H1 (cell line): ENCODE results near the gene COPZ1. TPM values are rescaled to one million over a fixed set of nuclear protein-coding genes. Genes with fewer than 3 reads are reported as not detected.

Experiments used
- CTCF ChIA-PET: fragments of 300-600 bp; sonication (Branson Sonifier 250); formaldehyde crosslinking; loops from one replicate; lab custom pipeline; 2021; ENCODE audit not compliant: partially characterized antibody; lab: Charles Lee
- POLR2A ChIA-PET: fragments of 300-600 bp; sonication (Branson Sonifier 250); formaldehyde crosslinking; loops from one replicate; lab custom pipeline; 2021; ENCODE audit warnings: inconsistent platforms; ENCODE audit not compliant: partially characterized antibody; lab: Charles Lee
- DNase-seq, 2 experiments: peaks; one replicate each; pipeline versions ENCODE4 v3.0.0 to v3.0.0-alpha.2; 2010 to 2022; ENCODE audit warnings: low spot score in 2 of 2, low read depth in 1 of 2, mixed read lengths in 1 of 2
- FAIRE-seq: peaks from 2 replicates; lab custom pipeline; 2011; peaks lifted over from hg19 to GRCh38; lab: Jason Lieb, UNC
- H2AFZ ChIP-seq: 2 replicates; pipeline ENCODE4 v1.8.1; 2012; ENCODE audit warnings: low read length, inconsistent platforms
- H2AK5ac ChIP-seq: 2 replicates; pipeline ENCODE4 v1.6.1; 2013; ENCODE audit warnings: low read depth, low read length
- H2BK120ac ChIP-seq: replicated peaks from 2 replicates; pipeline ENCODE3; 2013; ENCODE audit warnings: low read depth, low read length, inconsistent platforms
- H2BK12ac ChIP-seq: 2 replicates; pipeline ENCODE4 v1.6.1; 2013; ENCODE audit warnings: low read depth, low read length
- H2BK15ac ChIP-seq: 2 replicates; pipeline ENCODE4 v1.6.1; 2013; ENCODE audit warnings: low read length
- H2BK20ac ChIP-seq: 2 replicates; pipeline ENCODE4 v1.6.1; 2013; ENCODE audit warnings: low read length
- H2BK5ac ChIP-seq: 2 replicates; pipeline ENCODE4 v1.6.1; 2013; ENCODE audit warnings: low read depth, low read length
- H3K14ac ChIP-seq: 2 replicates; pipeline ENCODE4 v1.6.1; 2013; ENCODE audit warnings: inconsistent platforms; ENCODE audit not compliant: insufficient read length
- H3K18ac ChIP-seq: 2 replicates; pipeline ENCODE4 v1.6.1; 2013; ENCODE audit warnings: low read length; ENCODE audit errors: extremely low read depth
- H3K23ac ChIP-seq: 2 replicates; pipeline ENCODE4 v1.6.1; 2013; ENCODE audit warnings: inconsistent platforms; ENCODE audit not compliant: insufficient read length
- H3K23me2 ChIP-seq: 2 replicates; pipeline ENCODE4 v1.6.1; 2013; ENCODE audit warnings: low read depth, low read length
- H3K27ac ChIP-seq: 2 replicates; pipeline ENCODE4 v1.6.1; 2011; ENCODE audit warnings: low read depth, low read length, inconsistent platforms
- H3K27me3 ChIP-seq, 4 experiments: replicated peaks in 1 of 4; 1 replicate in 1 of 4; 2 replicates in 3 of 4; pipeline versions ENCODE4 v1.6.1 to v1.8.1; 2011 to 2013; ENCODE audit warnings: low read length in 3 of 4, mild to moderate bottlenecking in 3 of 4, inconsistent platforms in 2 of 4, mixed read lengths in 2 of 4, moderate library complexity in 1 of 4; ENCODE audit not compliant: control insufficient read depth in 3 of 4, insufficient read depth in 3 of 4; ENCODE audit errors: extremely low read depth in 1 of 4
- H3K36me3 ChIP-seq, 4 experiments: 2 replicates each; pipeline versions ENCODE4 v1.6.1 to v1.8.1; 2011 to 2013; ENCODE audit warnings: mild to moderate bottlenecking in 4 of 4, low read length in 3 of 4, moderate library complexity in 2 of 4, control low read depth in 1 of 4, inconsistent platforms in 1 of 4; ENCODE audit not compliant: insufficient read depth in 4 of 4, control insufficient read depth in 2 of 4
- H3K4ac ChIP-seq: replicated peaks from 2 replicates; pipeline ENCODE3; 2013; ENCODE audit warnings: low read length, low read depth, mixed read lengths, inconsistent platforms; ENCODE audit not compliant: insufficient read length
- H3K4me1 ChIP-seq, 4 experiments: replicated peaks in 1 of 4; 1 replicate in 1 of 4; 2 replicates in 3 of 4; pipeline versions ENCODE4 v1.6.1 to v1.8.1; 2011 to 2013; ENCODE audit warnings: low read length in 3 of 4, inconsistent platforms in 2 of 4, mixed read lengths in 1 of 4; ENCODE audit not compliant: insufficient read depth in 4 of 4, control insufficient read depth in 3 of 4
- H3K4me2 ChIP-seq, 2 experiments: 2 replicates each; pipeline versions ENCODE4 v1.6.1 to v1.8.1; 2011 to 2013; ENCODE audit warnings: low read depth in 2 of 2, low read length in 2 of 2, control low read depth in 1 of 2, inconsistent platforms in 1 of 2, mild to moderate bottlenecking in 1 of 2; ENCODE audit not compliant: insufficient read depth in 1 of 2
- H3K4me3 ChIP-seq, 4 experiments: fragments of 200-600, 300-600 bp in 1 of 4; sonication (generic), shearing (Covaris generic), sonication (Bioruptor Twin) in 1 of 4; 2 replicates each; pipeline versions ENCODE4 v1.5.1 to v1.8.1; 2011 to 2016; ENCODE audit warnings: low read length in 4 of 4, low read depth in 3 of 4, control low read depth in 2 of 4, inconsistent platforms in 2 of 4, mild to moderate bottlenecking in 2 of 4, mixed read lengths in 1 of 4, moderate library complexity in 1 of 4; ENCODE audit not compliant: insufficient read depth in 2 of 4; ENCODE audit errors: extremely low read depth in 1 of 4
- H3K56ac ChIP-seq: replicated peaks from 2 replicates; pipeline ENCODE3; 2013; ENCODE audit warnings: low read depth, mild to moderate bottlenecking, mixed read lengths, low read length, inconsistent platforms; ENCODE audit not compliant: insufficient read length
- H3K79me1 ChIP-seq: 2 replicates; pipeline ENCODE4 v1.6.1; 2013; ENCODE audit warnings: low read depth, low read length, control low read depth
- H3K79me2 ChIP-seq, 2 experiments: 2 replicates each; pipeline versions ENCODE4 v1.6.1 to v1.8.1; 2012 to 2013; ENCODE audit warnings: low read length in 2 of 2, mild to moderate bottlenecking in 2 of 2, inconsistent platforms in 1 of 2; ENCODE audit not compliant: insufficient read depth in 2 of 2, control insufficient read depth in 1 of 2
- H3K9ac ChIP-seq, 4 experiments: replicated peaks in 1 of 4; 1 replicate in 1 of 4; 2 replicates in 3 of 4; pipeline versions ENCODE4 v1.6.1 to v1.8.1; 2011 to 2013; ENCODE audit warnings: low read depth in 3 of 4, low read length in 3 of 4, control low read depth in 2 of 4, mild to moderate bottlenecking in 2 of 4, moderate library complexity in 2 of 4, inconsistent platforms in 1 of 4; ENCODE audit errors: extremely low read depth in 1 of 4
- H3K9me3 ChIP-seq, 2 experiments: 2 replicates each; pipeline versions ENCODE4 v1.6.1 to v1.8.1; 2012 to 2013; ENCODE audit warnings: mild to moderate bottlenecking in 2 of 2, moderate library complexity in 2 of 2, control low read depth in 1 of 2, inconsistent platforms in 1 of 2, low read depth in 1 of 2, low read length in 1 of 2, mixed read lengths in 1 of 2; ENCODE audit not compliant: insufficient read depth in 2 of 2
- H4K20me1 ChIP-seq, 2 experiments: replicated peaks in 1 of 2; 2 replicates each; pipeline versions ENCODE3 to v1.8.1; 2011 to 2013; ENCODE audit warnings: inconsistent platforms in 2 of 2, low read length in 2 of 2, mild to moderate bottlenecking in 1 of 2; ENCODE audit not compliant: insufficient read depth in 2 of 2, control insufficient read depth in 1 of 2
- H4K5ac ChIP-seq: 2 replicates; pipeline ENCODE4 v1.6.1; 2013; ENCODE audit warnings: low read length, low read depth, mixed read lengths, inconsistent platforms; ENCODE audit not compliant: insufficient read length
- H4K8ac ChIP-seq: 2 replicates; pipeline ENCODE4 v1.8.0; 2013; ENCODE audit warnings: mild to moderate bottlenecking, moderate library complexity, low read length, inconsistent platforms; ENCODE audit not compliant: insufficient read depth; ENCODE audit errors: extremely low read depth
- H4K91ac ChIP-seq: replicated peaks from 2 replicates; pipeline ENCODE3; 2013; ENCODE audit warnings: low read length, mixed read lengths, inconsistent platforms; ENCODE audit not compliant: insufficient read length
- ASH2L ChIP-seq: fragments of 200-600, 300-600 bp; sonication (generic); IDR thresholded peaks from one replicate; pipeline ENCODE4 v1.7.1; 2017; ENCODE audit warnings: low read length
- ATF2 ChIP-seq: IDR thresholded peaks from 2 replicates; pipeline ENCODE4 v1.6.1; 2012; ENCODE audit warnings: low read length, inconsistent platforms
- CREB1 ChIP-seq: IDR thresholded peaks from 2 replicates; pipeline ENCODE4 v1.6.1; 2012; ENCODE audit warnings: inconsistent platforms
- E2F6 ChIP-seq: IDR thresholded peaks from 2 replicates; pipeline ENCODE4 v1.6.1; 2012; ENCODE audit warnings: inconsistent platforms
- NANOG ChIP-seq: IDR thresholded peaks from 2 replicates; pipeline ENCODE4 v1.6.1; 2011; ENCODE audit warnings: low read length, low read depth, mild to moderate bottlenecking, inconsistent platforms; ENCODE audit not compliant: insufficient read depth, poor library complexity, severe bottlenecking
- NRF1 ChIP-seq: IDR thresholded peaks from 2 replicates; pipeline ENCODE4 v1.6.1; 2011; ENCODE audit warnings: mild to moderate bottlenecking, low read depth, low read length, improper control_type of control experiment
- POLR2A ChIP-seq, 2 experiments: IDR thresholded peaks; 1 replicate in 1 of 2; 2 replicates in 1 of 2; pipeline ENCODE4 v1.6.1; 2011; ENCODE audit warnings: low read depth in 2 of 2, low read length in 2 of 2, mild to moderate bottlenecking in 2 of 2; ENCODE audit errors: control extremely low read depth in 1 of 2
- POU5F1 ChIP-seq: IDR thresholded peaks from 2 replicates; pipeline ENCODE4 v1.6.1; 2011; ENCODE audit warnings: low read depth, mild to moderate bottlenecking, low read length, moderate library complexity
- SUZ12 ChIP-seq: fragments of 200-600 bp; sonication (generic); IDR thresholded peaks from 2 replicates; pipeline ENCODE4 v1.6.1; 2012; ENCODE audit warnings: mild to moderate bottlenecking, inconsistent platforms, low read length, moderate library complexity, mixed read lengths
- WGBS, 2 experiments: shearing (Covaris generic) in 1 of 2; methylation state at CpG; one replicate each; pipeline versions ENCODE4 v1.1.6 to v1.1.7; 2013 to 2015; ENCODE audit warnings: low lambda C conversion rate in 2 of 2, mixed read lengths in 2 of 2, inconsistent platforms in 1 of 2, low coverage in 1 of 2, missing lambda C conversion rate in 1 of 2; ENCODE audit not compliant: insufficient replicate concordance in 2 of 2, insufficient coverage in 1 of 2, insufficient read length in 1 of 2; ENCODE audit errors: extremely low coverage in 1 of 2, missing lambda C conversion rate in 1 of 2; 5-methylcytosine and 5-hydroxymethylcytosine counted together
- polyA plus RNA-seq, 7 experiments: library from polyadenylated mRNA; depleted of rRNA in 3 of 7; stranded (reverse) in 5 of 7; unstranded in 2 of 7; fragments of >200 nt in 5 of 7; fragments of 200-250 nt in 2 of 7; gene quantifications; 1 replicate in 5 of 7; 2 replicates in 1 of 7; 4 replicates in 1 of 7; pipeline versions ENCODE4 v1.2.1 to v1.2.3, GENCODE V29; 2011 to 2013; ENCODE audit warnings: missing spikeins in 2 of 7, mixed read lengths in 2 of 7
- total RNA-seq: library from RNA; stranded (reverse); fragmentation: NEBNext Ultra II Directional; extraction: Animal tissue kit (Norgen Biotek cat#: 25700); gene quantifications from 2 replicates; pipeline ENCODE4 v1.2.1, GENCODE V29; 2021
- TF ChIP-seq, protein P1 (sequence below): IDR thresholded peaks from 2 replicates; pipeline ENCODE4 v1.6.1; 2012; ENCODE audit warnings: inconsistent platforms

Gene COPZ1
- total and polyA plus RNA-seq, 2 of the 8 experiments (the other 6 are each of a cell fraction or from before 2014, with no cell fraction given), result 103 to 133 TPM

DNA sequence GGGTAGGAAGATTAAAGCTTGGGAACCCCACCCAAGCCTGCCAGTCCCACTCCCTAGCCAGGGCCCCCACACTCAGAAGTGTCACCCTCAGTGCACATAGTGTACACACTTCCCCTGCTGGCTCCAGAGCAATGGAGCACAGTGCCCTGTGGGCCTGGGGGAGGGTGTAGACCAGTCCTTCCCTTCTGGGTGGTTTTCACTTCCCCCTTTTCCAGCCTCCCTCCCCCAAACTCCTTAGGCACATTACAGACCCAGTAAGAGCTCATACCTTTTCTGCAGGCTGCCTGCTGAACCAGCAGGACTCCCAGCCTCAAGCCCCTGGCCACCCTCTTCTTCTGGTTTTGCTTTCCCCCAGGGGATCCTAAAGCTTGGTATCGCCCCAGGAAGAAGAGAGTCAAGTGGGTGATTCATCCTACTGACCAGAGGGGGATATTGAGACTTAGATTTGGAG lies 59.7 kb downstream of the COPZ1 start, which contains the start of gene ZNF385A:
Gene ZNF385A (minus strand): TSS at position 143 of the 451 bp plus-strand sequence. CDS start 219 bp downstream, outside the sequence.
- Histone ChIP-seq H4K5ac (peak within 1 kb of the TSS; percentile 38), H2BK15ac (peak within 1 kb of the TSS; percentile 77; the same call in 1 of the 2 replicates), H3K4ac (no peak within 1 kb of the TSS), H3K4me3 (peak within 1 kb of the TSS in 3 of 4 experiments; percentile 24 to 48 (median 29); a peak in 5 of 8 replicates), H3K27ac (peak within 1 kb of the TSS; percentile 57; the same call in 1 of the 2 replicates), H4K20me1 (peaks cover 0 to 2% of the 10 kb centered on the region in 2 experiments), H3K56ac (no peak within 1 kb of the TSS), H3K23ac (no peak within 1 kb of the TSS), H3K4me2 (peak within 1 kb of the TSS; percentile 66 to 72), H2BK5ac (0 out of 2 replicates have a peak within 1 kb of the TSS, but pooled peaks have one; percentile 48), H2BK120ac (no peak within 1 kb of the TSS), H3K9me3 (no peaks in the 10 kb centered on the region), H3K27me3 (no peaks in the 10 kb centered on the region), H3K36me3 (peaks cover 0 to 7% (median 2%) of the 10 kb centered on the region in 4 experiments; a peak in 3 of 8 replicates), H3K4me1 (peaks cover 42 to 50% (median 45%) of the 10 kb centered on the region in 4 experiments), H3K79me2 (no peaks in the 10 kb centered on the region), H2BK12ac (peak within 1 kb of the TSS; percentile 89; the same call in 1 of the 2 replicates), H4K91ac (peak within 1 kb of the TSS; percentile 12), H3K79me1 (0 out of 2 replicates have a peak, but pooled peaks cover 3% of the 10 kb centered on the region), H2BK20ac (0 out of 2 replicates have a peak within 1 kb of the TSS, but pooled peaks have one; percentile 23), H2AK5ac (no peak within 1 kb of the TSS), H3K23me2 (peaks cover 4% of the 10 kb centered on the region), H3K9ac (no peak within 1 kb of the TSS; a peak in 1 of 7 replicates), H2AFZ (no peak within 1 kb of the TSS), H4K8ac (peak within 1 kb of the TSS; percentile 71; the same call in 1 of the 2 replicates), H3K18ac (peak within 1 kb of the TSS; percentile 75), H3K14ac (no peak within 1 kb of the TSS)
- CTCF ChIA-PET, result interaction anchor here (0.5 to 10.5 kb wide), 12 partner anchors 7 to 1611 kb away, joined by 3 to 168 read pairs (median 6); no protein-coding TSS in a partner anchor
- FAIRE-seq (no peak), DNase-seq (no peak)
- 58% methylated on average over 1 of the region's 1 CpG; no CpG with 5 or more reads in 1 of the 2 experiments for WGBS, 2 experiments
- POLR2A ChIA-PET, result interaction anchor here (0.5 to 1.4 kb wide), 6 partner anchors 8 to 144 kb away, joined by 3 to 6 read pairs (median 3); partner anchors contain the start of genes CBX5 and HNRNPA1
- TF ChIP-seq POLR2A (IDR thresholded peaks at IDR 0.05; ENCODE audit: control extremely low read depth in 1 of 2, low read depth in 2 of 2, low read length in 2 of 2) (no peak), NANOG (no peak), CREB1 (no peak), POU5F1 (no peak), E2F6 (no peak), NRF1 (no peak), ASH2L (no peak), SUZ12 (no peak), ATF2 (no peak)
- TF ChIP-seq, protein P1, sequence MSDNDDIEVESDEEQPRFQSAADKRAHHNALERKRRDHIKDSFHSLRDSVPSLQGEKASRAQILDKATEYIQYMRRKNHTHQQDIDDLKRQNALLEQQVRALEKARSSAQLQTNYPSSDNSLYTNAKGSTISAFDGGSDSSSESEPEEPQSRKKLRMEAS, result no peak
